ENCODE results near the gene ALAS1. TPM values are rescaled to one million over a fixed set of nuclear protein-coding genes. Genes with fewer than 3 reads are reported as not detected.

The ALAS1 gene
- total RNA-seq, 2 experiments from 2014 or later: 35.7 to 37.8 TPM

- no peak overlapping the region for H3K4me3 Mint-ChIP-seq
- H3K9me3 Mint-ChIP-seq: no peaks in the 10 kb centered on the region
- CTCF ChIA-PET: interaction anchor here (1.0 to 2.2 kb wide), 4 partner anchors 12 to 25 kb away, joined by 4 to 12 read pairs (median 5); partner anchors contain the start of gene TLR9
- no peak overlapping the region for H3K27ac Mint-ChIP-seq
- H3K36me3 Mint-ChIP-seq (ENCODE audit: low read depth): peaks cover 64% of the 10 kb centered on the region
- no peak for DNase-seq
- intact Hi-C loops (cut with micrococcal nuclease): no loop called here
- no peaks in the 10 kb centered on the region for H3K27me3 Mint-ChIP-seq (ENCODE audit: low read depth)
- H3K4me1 Mint-ChIP-seq (ENCODE audit: low read depth): peaks cover 20% of the 10 kb centered on the region
Measured at GRCh38 chr3:52205727-52206372, 7.9 kb downstream of the ALAS1 start.

DNA sequence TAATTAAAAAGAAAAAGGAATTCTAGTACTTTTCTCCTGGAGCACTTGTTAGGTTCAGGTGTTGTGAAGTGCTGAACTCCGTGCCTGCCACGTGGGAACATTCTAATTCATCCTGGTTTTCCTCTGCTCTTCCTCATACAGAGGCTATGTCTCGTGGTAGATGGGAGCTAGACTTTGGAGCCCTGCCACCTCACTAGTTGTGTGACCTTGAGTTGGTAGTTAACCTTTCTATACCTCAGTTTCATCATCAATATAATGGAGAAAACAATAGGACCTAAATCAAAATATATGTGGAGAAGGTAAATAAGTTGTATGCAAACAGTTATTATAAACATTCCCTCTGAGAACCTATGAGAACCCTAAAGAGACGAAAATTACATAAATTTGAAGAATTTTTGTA is 10.6 kb downstream of the ALAS1 start:
- intact Hi-C loops (cut with micrococcal nuclease): no loop called here
- no peaks in the 10 kb centered on the region for H3K9me3 Mint-ChIP-seq
- no peak overlapping the region for H3K4me3 Mint-ChIP-seq
- H3K4me1 Mint-ChIP-seq (ENCODE audit: low read depth): peaks cover 2% of the 10 kb centered on the region
- H3K27me3 Mint-ChIP-seq (ENCODE audit: low read depth): no peaks in the 10 kb centered on the region
- no peak for DNase-seq
- CTCF ChIA-PET: interaction anchor here (0.5 to 2.3 kb wide), 2 partner anchors 12 to 60 kb away, joined by 4 to 9 read pairs; no protein-coding TSS in a partner anchor
- no peak overlapping the region for H3K27ac Mint-ChIP-seq
- H3K36me3 Mint-ChIP-seq (ENCODE audit: low read depth): peaks cover 56% of the 10 kb centered on the region

DNA sequence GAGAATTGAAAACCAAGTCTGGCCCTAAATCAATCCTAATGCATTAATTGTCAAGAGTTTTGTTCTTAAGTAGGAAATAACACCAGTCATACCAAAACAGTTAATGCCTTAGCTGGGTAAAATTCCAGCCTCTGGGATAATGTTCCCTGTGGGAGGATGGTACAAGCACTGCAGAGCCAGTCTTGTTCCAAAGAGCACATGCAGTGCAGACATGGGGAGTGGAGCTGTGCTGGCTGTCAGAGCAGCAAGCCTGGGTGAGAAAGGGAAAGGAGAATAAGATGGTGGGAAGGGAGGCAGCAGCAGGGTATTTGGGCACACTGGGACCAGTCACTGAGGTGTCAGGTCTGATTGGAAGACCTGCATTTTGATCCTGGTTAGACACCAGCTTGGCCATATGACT is 12.1 kb downstream of the ALAS1 start:
- CTCF ChIA-PET: interaction anchor here (0.8 to 2.9 kb wide), 4 partner anchors 10 to 67 kb away, joined by 3 to 14 read pairs (median 3); no protein-coding TSS in a partner anchor
- DNase-seq: no peak
- H3K9me3 Mint-ChIP-seq: no peaks in the 10 kb centered on the region
- peaks cover 2% of the 10 kb centered on the region for H3K4me1 Mint-ChIP-seq (ENCODE audit: low read depth)
- H3K36me3 Mint-ChIP-seq (ENCODE audit: low read depth): peaks cover 52% of the 10 kb centered on the region
- H3K27me3 Mint-ChIP-seq (ENCODE audit: low read depth): no peaks in the 10 kb centered on the region
- H3K27ac Mint-ChIP-seq: no peak overlapping the region
- intact Hi-C loops (cut with micrococcal nuclease): no loop called here
- no peak overlapping the region for H3K4me3 Mint-ChIP-seq

- H3K4me3 Mint-ChIP-seq: no peak overlapping the region
- intact Hi-C loops (cut with micrococcal nuclease): no loop called here
- no peaks in the 10 kb centered on the region for H3K27me3 Mint-ChIP-seq (ENCODE audit: low read depth)
- peaks cover 3% of the 10 kb centered on the region for H3K4me1 Mint-ChIP-seq (ENCODE audit: low read depth)
- DNase-seq: no peak
- peaks cover 50% of the 10 kb centered on the region for H3K36me3 Mint-ChIP-seq (ENCODE audit: low read depth)
- no peaks in the 10 kb centered on the region for H3K9me3 Mint-ChIP-seq
- CTCF ChIA-PET: interaction anchor here (0.8 to 2.9 kb wide), 3 partner anchors 9 to 67 kb away, joined by 3 to 14 read pairs (median 3); no protein-coding TSS in a partner anchor
- H3K27ac Mint-ChIP-seq: no peak overlapping the region
Measured at GRCh38 chr3:52210550-52211046, 12.6 kb downstream of the ALAS1 start.

DNA sequence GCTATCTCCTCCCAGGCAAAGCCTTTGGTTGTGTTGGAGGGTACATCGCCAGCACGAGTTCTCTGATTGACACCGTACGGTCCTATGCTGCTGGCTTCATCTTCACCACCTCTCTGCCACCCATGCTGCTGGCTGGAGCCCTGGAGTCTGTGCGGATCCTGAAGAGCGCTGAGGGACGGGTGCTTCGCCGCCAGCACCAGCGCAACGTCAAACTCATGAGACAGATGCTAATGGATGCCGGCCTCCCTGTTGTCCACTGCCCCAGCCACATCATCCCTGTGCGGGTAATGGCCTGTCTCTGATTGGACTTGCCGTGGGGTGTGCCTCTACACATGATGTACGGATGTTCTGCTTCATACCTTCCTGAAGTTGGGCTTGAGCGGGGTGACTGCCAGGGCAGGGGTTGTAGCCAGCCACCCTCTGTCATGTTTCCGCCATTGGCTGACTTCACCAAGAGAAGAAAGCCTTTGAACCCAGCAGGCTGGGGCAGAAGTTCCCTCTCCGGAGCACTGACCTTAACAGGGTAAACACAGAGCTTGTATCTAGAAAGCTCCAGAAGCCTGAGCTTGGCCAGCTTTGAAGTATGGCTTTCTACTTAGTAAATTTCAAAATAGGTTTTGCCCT is 13.4 kb downstream of the ALAS1 start:
- Mint-ChIP-seq H3K27me3 (ENCODE audit: low read depth) (no peaks in the 10 kb centered on the region), H3K4me1 (ENCODE audit: low read depth) (peaks cover 4% of the 10 kb centered on the region), H3K9me3 (no peaks in the 10 kb centered on the region), H3K27ac (no peak overlapping the region), H3K36me3 (ENCODE audit: low read depth) (peaks cover 45% of the 10 kb centered on the region), H3K4me3 (no peak overlapping the region)
- CTCF ChIA-PET: interaction anchor here (1.2 to 2.9 kb wide), 2 partner anchors 9 to 128 kb away, joined by 5 to 14 read pairs; no protein-coding TSS in a partner anchor
- DNase-seq: no peak
- intact Hi-C loops (cut with micrococcal nuclease): no loop called here

DNA sequence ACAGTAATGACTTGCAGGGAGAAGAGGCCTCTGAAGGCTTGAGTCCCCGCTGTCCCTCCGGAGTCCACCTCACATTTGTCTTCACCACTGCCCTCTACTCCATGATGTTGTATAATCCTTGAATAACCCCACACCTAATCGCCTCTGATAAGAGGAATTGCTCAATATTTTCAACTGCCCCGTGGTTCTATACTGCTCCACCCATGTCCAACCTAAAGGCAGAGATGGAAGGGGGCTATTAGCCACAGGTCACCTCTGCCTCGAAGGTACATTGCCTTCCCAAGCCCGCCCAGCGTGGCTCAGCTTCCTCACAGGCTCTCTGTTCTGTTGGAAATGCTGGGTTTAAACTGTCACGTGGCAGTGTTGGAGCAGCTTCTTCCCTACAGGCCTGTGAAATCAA is 15.0 kb downstream of the ALAS1 start:
- Mint-ChIP-seq H3K36me3 (ENCODE audit: low read depth) (peaks cover 38% of the 10 kb centered on the region), H3K27ac (no peak overlapping the region), H3K4me3 (no peak overlapping the region), H3K4me1 (ENCODE audit: low read depth) (peaks cover 19% of the 10 kb centered on the region), H3K9me3 (no peaks in the 10 kb centered on the region), H3K27me3 (ENCODE audit: low read depth) (no peaks in the 10 kb centered on the region)
- intact Hi-C loops (cut with micrococcal nuclease): no loop called here
- CTCF ChIA-PET: interaction anchor here (1.1 to 1.4 kb wide), 2 partner anchors 9 to 126 kb away, joined by 4 to 6 read pairs; no protein-coding TSS in a partner anchor
- no peak for DNase-seq

- Mint-ChIP-seq H3K36me3 (ENCODE audit: low read depth) (peaks cover 32% of the 10 kb centered on the region), H3K9me3 (no peaks in the 10 kb centered on the region), H3K4me3 (no peak overlapping the region), H3K4me1 (ENCODE audit: low read depth) (peaks cover 27% of the 10 kb centered on the region), H3K27me3 (ENCODE audit: low read depth) (no peaks in the 10 kb centered on the region), H3K27ac (no peak overlapping the region)
- no peak for DNase-seq
- intact Hi-C loops (cut with micrococcal nuclease): no loop called here
- CTCF ChIA-PET: interaction anchor here (1.1 to 14.1 kb wide), 2 partner anchors 125 to 126 kb away, joined by 6 to 314 read pairs; no protein-coding TSS in a partner anchor
Measured at GRCh38 chr3:52213901-52214300, 15.9 kb downstream of the ALAS1 start.

- no peak overlapping the region for H3K4me3 Mint-ChIP-seq
- H3K4me1 Mint-ChIP-seq (ENCODE audit: low read depth): peaks cover 33% of the 10 kb centered on the region
- H3K27ac Mint-ChIP-seq: no peak overlapping the region
Measured at GRCh38 chr3:52215351-52215750, 17.4 kb downstream of the ALAS1 start.

GRCh38 chr3:52216585-52217408 is 18.8 kb downstream of the ALAS1 start:
- CTCF ChIA-PET: interaction anchor here (0.8 to 14.1 kb wide), 5 partner anchors 10 to 123 kb away, joined by 3 to 314 read pairs (median 6); no protein-coding TSS in a partner anchor
- Mint-ChIP-seq H3K4me3 (peak overlapping the region; percentile 2), H3K9me3 (no peaks in the 10 kb centered on the region), H3K36me3 (ENCODE audit: low read depth) (peaks cover 23% of the 10 kb centered on the region), H3K27ac (peak overlapping the region; percentile 72), H3K4me1 (ENCODE audit: low read depth) (peaks cover 47% of the 10 kb centered on the region), H3K27me3 (ENCODE audit: low read depth) (no peaks in the 10 kb centered on the region)
- intact Hi-C loops (cut with micrococcal nuclease): loop anchor here (1.0 to 5.0 kb wide), 3 partner anchors 18 to 214 kb away; partner anchors contain the start of genes ALAS1 and POC1A
- peak; percentile 73 for DNase-seq

More at GRCh38 chr3:52215351-52215750, 17.4 kb downstream of the ALAS1 start:
- CTCF ChIA-PET: interaction anchor here (0.5 to 14.1 kb wide), 2 partner anchors 62 to 125 kb away, joined by 3 to 314 read pairs; no protein-coding TSS in a partner anchor
- no peaks in the 10 kb centered on the region for H3K27me3 Mint-ChIP-seq (ENCODE audit: low read depth)
- intact Hi-C loops (cut with micrococcal nuclease): loop anchor here (5.0 kb wide), 2 partner anchors 63 to 213 kb away; partner anchors contain the start of gene POC1A
- H3K9me3 Mint-ChIP-seq: no peaks in the 10 kb centered on the region
- peaks cover 23% of the 10 kb centered on the region for H3K36me3 Mint-ChIP-seq (ENCODE audit: low read depth)
- no peak for DNase-seq

- H3K27ac Mint-ChIP-seq: peak overlapping the region; percentile 72
- H3K9me3 Mint-ChIP-seq: no peaks in the 10 kb centered on the region
- no peak for DNase-seq
- peaks cover 53% of the 10 kb centered on the region for H3K4me1 Mint-ChIP-seq (ENCODE audit: low read depth)
- no peaks in the 10 kb centered on the region for H3K27me3 Mint-ChIP-seq (ENCODE audit: low read depth)
- CTCF ChIA-PET: interaction anchor here (0.8 to 14.1 kb wide), 6 partner anchors 10 to 122 kb away, joined by 3 to 314 read pairs (median 7); no protein-coding TSS in a partner anchor
- peak overlapping the region; percentile 2 for H3K4me3 Mint-ChIP-seq
- intact Hi-C loops (cut with micrococcal nuclease): loop anchor here (1.0 to 5.0 kb wide), 3 partner anchors 19 to 215 kb away; partner anchors contain the start of genes ALAS1 and POC1A
- H3K36me3 Mint-ChIP-seq (ENCODE audit: low read depth): peaks cover 19% of the 10 kb centered on the region
Measured at GRCh38 chr3:52217409-52217805, 19.4 kb downstream of the ALAS1 start.

DNA sequence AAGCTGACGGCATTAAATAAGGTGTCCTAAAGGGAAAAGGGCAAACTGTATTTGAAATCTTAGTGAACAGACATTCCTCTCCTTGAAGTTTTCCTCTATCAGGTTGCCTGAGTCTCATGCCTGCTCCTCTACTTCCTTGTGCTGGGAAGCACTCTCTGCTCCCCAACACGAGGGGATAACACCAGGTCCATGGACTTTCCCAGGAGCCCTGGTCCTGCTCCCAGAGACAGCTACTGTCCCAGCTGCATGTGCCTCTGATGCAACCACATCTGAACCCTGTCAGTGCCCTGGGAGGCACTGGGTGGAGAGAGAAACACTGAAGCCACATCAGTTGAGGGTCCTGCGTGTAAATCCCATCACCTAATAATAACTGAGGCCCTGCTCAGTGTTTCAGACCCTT is 20.1 kb downstream of the ALAS1 start:
- DNase-seq: no peak
- CTCF ChIA-PET: interaction anchor here (0.5 to 14.1 kb wide), 8 partner anchors 9 to 122 kb away, joined by 3 to 314 read pairs (median 5); partner anchors contain the start of gene GLYCTK
- H3K4me3 Mint-ChIP-seq: peak overlapping the region; percentile 4
- peaks cover 15% of the 10 kb centered on the region for H3K36me3 Mint-ChIP-seq (ENCODE audit: low read depth)
- peak overlapping the region; percentile 29 for H3K27ac Mint-ChIP-seq
- H3K27me3 Mint-ChIP-seq (ENCODE audit: low read depth): no peaks in the 10 kb centered on the region
- peaks cover 60% of the 10 kb centered on the region for H3K4me1 Mint-ChIP-seq (ENCODE audit: low read depth)
- no peaks in the 10 kb centered on the region for H3K9me3 Mint-ChIP-seq
- intact Hi-C loops (cut with micrococcal nuclease): loop anchor here (5.0 kb wide), 2 partner anchors 66 to 216 kb away; partner anchors contain the start of gene POC1A
